PFSK-1 (cell line): ENCODE measurements around the gene LRRC4B.

Experiments used
- POLR2AphosphoS5 ChIP-seq: IDR thresholded peaks from 2 replicates; pipeline ENCODE4 v1.6.1; 2012; ENCODE audit warnings: low read depth, mild to moderate bottlenecking, control low read depth, low read length, moderate library complexity
- SIN3A ChIP-seq: IDR thresholded peaks from 2 replicates; pipeline ENCODE4 v1.6.1; 2012; ENCODE audit warnings: mild to moderate bottlenecking, low read length, moderate library complexity, borderline replicate concordance; ENCODE audit not compliant: insufficient read depth

GRCh38 chr19:50514346-50515167 is 53.7 kb downstream of the LRRC4B start:
- TF ChIP-seq POLR2AphosphoS5 (no peak), SIN3A (no peak)
